H9 (cell line): ENCODE measurements around the gene TPD52L1. TPM values are rescaled to one million over a fixed set of nuclear protein-coding genes. Genes with fewer than 3 reads are reported as not detected.

Experiments used
- DNase-seq: peaks from one replicate; pipeline ENCODE4 v3.0.0-alpha.2; 2017
- H2AFZ ChIP-seq: one replicate; pipeline ENCODE4 v1.6.1; 2013; ENCODE audit warnings: mild to moderate bottlenecking, low read length, control low read depth, moderate library complexity
- H2AK5ac ChIP-seq: 2 replicates; pipeline ENCODE4 v1.6.1; 2013; ENCODE audit warnings: low read length, control low read depth, mixed read lengths; ENCODE audit not compliant: insufficient read length
- H2BK120ac ChIP-seq: one replicate; pipeline ENCODE4 v1.6.1; 2013; ENCODE audit warnings: low read depth, mild to moderate bottlenecking, low read length, control low read depth, inconsistent platforms; ENCODE audit not compliant: poor library complexity, severe bottlenecking
- H2BK12ac ChIP-seq: 2 replicates; pipeline ENCODE4 v1.6.1; 2013; ENCODE audit warnings: low read length, control low read depth, mixed read lengths, low read depth; ENCODE audit not compliant: insufficient read length
- H2BK15ac ChIP-seq: 2 replicates; pipeline ENCODE4 v1.6.1; 2013; ENCODE audit warnings: low read depth, low read length, control low read depth
- H2BK20ac ChIP-seq: one replicate; pipeline ENCODE4 v1.6.1; 2013; ENCODE audit warnings: low read depth, mild to moderate bottlenecking, low read length, control low read depth, inconsistent platforms; ENCODE audit not compliant: poor library complexity, severe bottlenecking
- H2BK5ac ChIP-seq: 2 replicates; pipeline ENCODE4 v1.6.1; 2013; ENCODE audit warnings: low read length, control low read depth, mixed read lengths; ENCODE audit not compliant: insufficient read length
- H3K14ac ChIP-seq: 2 replicates; pipeline ENCODE4 v1.6.1; 2013; ENCODE audit warnings: low read length, control low read depth; ENCODE audit not compliant: insufficient read depth
- H3K18ac ChIP-seq: 2 replicates; pipeline ENCODE4 v1.6.1; 2013; ENCODE audit warnings: low read depth, mild to moderate bottlenecking, mixed read lengths, low read length, control low read depth; ENCODE audit not compliant: insufficient read length
- H3K23ac ChIP-seq: 2 replicates; pipeline ENCODE4 v1.6.1; 2013; ENCODE audit warnings: low read length, control low read depth, mixed read lengths, low read depth; ENCODE audit not compliant: insufficient read length
- H3K23me2 ChIP-seq: 2 replicates; pipeline ENCODE4 v1.6.1; 2013; ENCODE audit warnings: low read depth, mild to moderate bottlenecking, mixed read lengths, low read length, control low read depth; ENCODE audit not compliant: insufficient read length, poor library complexity, severe bottlenecking
- H3K27ac ChIP-seq: 2 replicates; pipeline ENCODE4 v1.5.1; 2013; ENCODE audit warnings: low read length, control low read depth, mixed read lengths, low read depth; ENCODE audit not compliant: insufficient read length
- H3K27me3 ChIP-seq: 2 replicates; pipeline ENCODE4 v1.6.1; 2013; ENCODE audit warnings: low read length, control low read depth, inconsistent platforms; ENCODE audit not compliant: insufficient read depth
- H3K4ac ChIP-seq: 2 replicates; pipeline ENCODE4 v1.6.1; 2013; ENCODE audit warnings: low read depth, mild to moderate bottlenecking, control low read depth, inconsistent platforms, low read length, moderate library complexity
- H3K4me1 ChIP-seq: 2 replicates; pipeline ENCODE4 v1.6.1; 2013; ENCODE audit warnings: low read length, control low read depth, inconsistent platforms; ENCODE audit not compliant: insufficient read depth
- H3K4me2 ChIP-seq: 2 replicates; pipeline ENCODE4 v1.6.1; 2013; ENCODE audit warnings: low read length, control low read depth, mixed read lengths; ENCODE audit not compliant: insufficient read length, insufficient read depth
- H3K56ac ChIP-seq: 2 replicates; pipeline ENCODE4 v1.6.1; 2013; ENCODE audit warnings: low read depth, mild to moderate bottlenecking, mixed read lengths, low read length, control low read depth; ENCODE audit not compliant: insufficient read length
- H3K79me1 ChIP-seq: 2 replicates; pipeline ENCODE4 v1.6.1; 2013; ENCODE audit warnings: low read depth, mild to moderate bottlenecking, moderate library complexity, low read length, control low read depth, inconsistent platforms; ENCODE audit not compliant: insufficient read depth, poor library complexity, severe bottlenecking
- H3K79me2 ChIP-seq: 2 replicates; pipeline ENCODE4 v1.6.1; 2013; ENCODE audit warnings: low read length, control low read depth, inconsistent platforms; ENCODE audit not compliant: insufficient read depth
- H3K9ac ChIP-seq: 2 replicates; pipeline ENCODE4 v1.6.1; 2013; ENCODE audit warnings: low read length, control low read depth, mixed read lengths; ENCODE audit not compliant: insufficient read length; ENCODE audit errors: extremely low read depth
- H3K9me3 ChIP-seq: one replicate; pipeline ENCODE4 v1.6.1; 2013; ENCODE audit warnings: low read depth, low read length, inconsistent platforms; ENCODE audit not compliant: control insufficient read depth
- H3T11ph ChIP-seq: one replicate; pipeline ENCODE4 v1.6.1; 2013; ENCODE audit warnings: mild to moderate bottlenecking, low read length, control low read depth, inconsistent platforms
- H4K20me1 ChIP-seq: one replicate; pipeline ENCODE4 v1.6.1; 2013; ENCODE audit not compliant: control insufficient read depth, insufficient read length, insufficient read depth
- H4K5ac ChIP-seq: 2 replicates; pipeline ENCODE4 v1.6.1; 2013; ENCODE audit warnings: low read depth, mild to moderate bottlenecking, mixed read lengths, low read length, control low read depth; ENCODE audit not compliant: insufficient read length
- H4K8ac ChIP-seq: replicated peaks from 2 replicates; pipeline ENCODE4 v1.6.1; 2013; ENCODE audit warnings: low read length, control low read depth, mixed read lengths, low read depth; ENCODE audit not compliant: insufficient read length
- H4K91ac ChIP-seq: 2 replicates; pipeline ENCODE4 v1.6.1; 2013; ENCODE audit warnings: low read depth, mild to moderate bottlenecking, moderate library complexity, mixed read lengths, low read length, control low read depth; ENCODE audit not compliant: insufficient read length
- H3K27ac Mint-ChIP-seq, 3 experiments: 2 replicates in 2 of 3; 3 replicates in 1 of 3; pipeline ENCODE4 v1.8.0; 2020 to 2021; ENCODE audit warnings: mixed read lengths in 3 of 3, mild to moderate bottlenecking in 1 of 3, moderate library complexity in 1 of 3
- H3K27me3 Mint-ChIP-seq: 2 replicates; pipeline ENCODE4 v1.8.0; 2021; ENCODE audit warnings: low read depth, mild to moderate bottlenecking, moderate library complexity, mixed read lengths
- H3K36me3 Mint-ChIP-seq, 3 experiments: 2 replicates in 2 of 3; 3 replicates in 1 of 3; pipeline ENCODE4 v1.8.0; 2020 to 2021; ENCODE audit warnings: low read depth in 3 of 3, mixed read lengths in 3 of 3; ENCODE audit not compliant: insufficient read depth in 1 of 3
- H3K4me1 Mint-ChIP-seq, 2 experiments: 2 replicates each; pipeline ENCODE4 v1.8.0; 2020; ENCODE audit warnings: mixed read lengths in 2 of 2
- H3K4me3 Mint-ChIP-seq, 2 experiments: 2 replicates in 1 of 2; 3 replicates in 1 of 2; pipeline ENCODE4 v1.8.0; 2020 to 2021; ENCODE audit warnings: mild to moderate bottlenecking in 2 of 2, mixed read lengths in 2 of 2, moderate library complexity in 1 of 2
- H3K9me3 Mint-ChIP-seq, 2 experiments: 2 replicates in 1 of 2; 3 replicates in 1 of 2; pipeline ENCODE4 v1.8.0; 2020; ENCODE audit warnings: mild to moderate bottlenecking in 2 of 2, mixed read lengths in 2 of 2, moderate library complexity in 1 of 2
- WGBS: extraction: QIAGEN DNeasy Blood & Tissue Kit; methylation state at CpG from one replicate; pipeline ENCODE4 v1.1.7; 2013; ENCODE audit warnings: missing lambda C conversion rate, low lambda C conversion rate, mixed read lengths; ENCODE audit not compliant: insufficient read length; ENCODE audit errors: extremely low coverage; 5-methylcytosine and 5-hydroxymethylcytosine counted together
- total RNA-seq: library from RNA; stranded (reverse); gene quantifications from 2 replicates; pipeline ENCODE4 v1.2.1, GENCODE V29; 2021
- TF ChIP-seq, protein P1 (sequence below): fragments of 200-600 bp; sonication (generic); conservative IDR thresholded peaks from 3 replicates; pipeline ENCODE4 v1.8.0; 2021; ENCODE audit warnings: antibody characterized with exemption, mild to moderate bottlenecking

TPD52L1 gene
- total RNA-seq, 1 experiment from 2014 or later, result 6.6 TPM

DNA sequence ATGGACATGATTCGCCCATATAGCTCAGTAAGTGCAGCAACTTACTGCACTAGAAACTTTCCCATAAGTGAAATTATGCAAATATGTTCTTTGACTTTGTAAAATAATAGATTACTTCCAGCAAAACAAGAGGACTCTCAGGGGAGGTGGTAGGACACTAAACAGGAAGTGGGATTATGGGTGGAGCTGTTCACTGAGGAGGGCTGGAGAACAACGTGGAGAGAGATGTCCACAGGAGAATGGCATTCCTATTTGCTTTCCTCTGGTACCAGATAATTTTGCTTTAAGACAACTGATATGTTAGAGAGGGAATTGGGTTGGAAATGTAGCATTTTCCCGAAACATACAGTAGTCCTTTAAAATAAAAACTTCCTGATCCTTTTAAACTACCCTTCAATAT, 3.7 kb downstream of the TPD52L1 start:
- DNase-seq, result no peak
- peaks cover 40% of the 10 kb centered on the region for H3K27me3 Mint-ChIP-seq
- H2BK20ac ChIP-seq, result no peak overlapping the region
- H3K4ac ChIP-seq, result no peak overlapping the region
- no peak overlapping the region for H2AFZ ChIP-seq
- no peak overlapping the region for H3K27ac ChIP-seq
- H3K9me3 ChIP-seq, result no peaks in the 10 kb centered on the region
- H4K8ac ChIP-seq, result no peak overlapping the region
- no peaks in the 10 kb centered on the region for H3K79me1 ChIP-seq
- no peak overlapping the region for H3K9ac ChIP-seq
- no peaks in the 10 kb centered on the region for H3K36me3 Mint-ChIP-seq
- no peak overlapping the region for H3K14ac ChIP-seq
- TF ChIP-seq, protein P1, sequence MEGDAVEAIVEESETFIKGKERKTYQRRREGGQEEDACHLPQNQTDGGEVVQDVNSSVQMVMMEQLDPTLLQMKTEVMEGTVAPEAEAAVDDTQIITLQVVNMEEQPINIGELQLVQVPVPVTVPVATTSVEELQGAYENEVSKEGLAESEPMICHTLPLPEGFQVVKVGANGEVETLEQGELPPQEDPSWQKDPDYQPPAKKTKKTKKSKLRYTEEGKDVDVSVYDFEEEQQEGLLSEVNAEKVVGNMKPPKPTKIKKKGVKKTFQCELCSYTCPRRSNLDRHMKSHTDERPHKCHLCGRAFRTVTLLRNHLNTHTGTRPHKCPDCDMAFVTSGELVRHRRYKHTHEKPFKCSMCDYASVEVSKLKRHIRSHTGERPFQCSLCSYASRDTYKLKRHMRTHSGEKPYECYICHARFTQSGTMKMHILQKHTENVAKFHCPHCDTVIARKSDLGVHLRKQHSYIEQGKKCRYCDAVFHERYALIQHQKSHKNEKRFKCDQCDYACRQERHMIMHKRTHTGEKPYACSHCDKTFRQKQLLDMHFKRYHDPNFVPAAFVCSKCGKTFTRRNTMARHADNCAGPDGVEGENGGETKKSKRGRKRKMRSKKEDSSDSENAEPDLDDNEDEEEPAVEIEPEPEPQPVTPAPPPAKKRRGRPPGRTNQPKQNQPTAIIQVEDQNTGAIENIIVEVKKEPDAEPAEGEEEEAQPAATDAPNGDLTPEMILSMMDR, result no peak
- no peaks in the 10 kb centered on the region for H3K4me1 ChIP-seq
- H3K27ac Mint-ChIP-seq, result no peak overlapping the region
- H3K4me3 Mint-ChIP-seq, result no peak overlapping the region
- no peak overlapping the region for H2BK120ac ChIP-seq
- H2BK15ac ChIP-seq, result no peak overlapping the region
- no peak overlapping the region for H3K4me2 ChIP-seq
- no peaks in the 10 kb centered on the region; the same call in 1 of the 2 replicates for H3K27me3 ChIP-seq
- H4K91ac ChIP-seq, result no peak overlapping the region
- H3K56ac ChIP-seq, result no peak overlapping the region
- no peaks in the 10 kb centered on the region for H3K79me2 ChIP-seq
- no peak overlapping the region for H3K23ac ChIP-seq
- no peak overlapping the region for H4K5ac ChIP-seq
- peaks cover 0 to 2% of the 10 kb centered on the region in 2 experiments; a peak in 1 of 5 replicates for H3K9me3 Mint-ChIP-seq
- WGBS, result no CpG with 5 or more reads among the region's 3 CpGs
- peaks cover 7% of the 10 kb centered on the region for H3K23me2 ChIP-seq
- no peaks in the 10 kb centered on the region for H4K20me1 ChIP-seq
- no peak overlapping the region for H3K18ac ChIP-seq
- H3T11ph ChIP-seq, result no peak overlapping the region
- no peak overlapping the region for H2BK12ac ChIP-seq
- H3K4me1 Mint-ChIP-seq, result peaks cover 12 to 14% of the 10 kb centered on the region in 2 experiments
- no peak overlapping the region for H2AK5ac ChIP-seq
- no peak overlapping the region for H2BK5ac ChIP-seq
